HFFc6 (cell line): ENCODE results near the gene LRRTM4. TPM values are rescaled to one million over a fixed set of nuclear protein-coding genes. Genes with fewer than 3 reads are reported as not detected.

ENCODE experiments used
- DNase-seq: peaks from one replicate; pipeline ENCODE4 v3.0.0-alpha.2; 2018
- H3K27ac Mint-ChIP-seq: 2 replicates; pipeline ENCODE4 v1.8.0; 2020; ENCODE audit warnings: mild to moderate bottlenecking, mixed read lengths
- H3K27me3 Mint-ChIP-seq: 2 replicates; pipeline ENCODE4 v1.8.0; 2021; ENCODE audit warnings: mild to moderate bottlenecking, moderate library complexity, mixed read lengths; ENCODE audit not compliant: insufficient read depth
- H3K36me3 Mint-ChIP-seq: 2 replicates; pipeline ENCODE4 v1.8.0; 2021; ENCODE audit warnings: low read depth, mixed read lengths
- H3K4me1 Mint-ChIP-seq: 2 replicates; pipeline ENCODE4 v1.8.0; 2020; ENCODE audit warnings: low read depth, mixed read lengths
- H3K4me3 Mint-ChIP-seq: 2 replicates; pipeline ENCODE4 v1.8.0; 2020; ENCODE audit warnings: mild to moderate bottlenecking, moderate library complexity, mixed read lengths
- H3K9me3 Mint-ChIP-seq: 2 replicates; pipeline ENCODE4 v1.8.0; 2020; ENCODE audit warnings: mild to moderate bottlenecking, mixed read lengths
- total RNA-seq, 6 experiments: library from RNA; stranded (reverse); fragmentation: NEBNext Ultra II Directional; extraction: Animal tissue kit (Norgen Biotek cat#: 25700); gene quantifications; 2 replicates in 1 of 6; 3 replicates in 5 of 6; pipeline ENCODE4 v1.2.3, GENCODE V29; 2021
- TF ChIP-seq, protein P1 (sequence below): fragments of 200-600 bp; sonication (generic); IDR thresholded peaks from 2 replicates; pipeline ENCODE4 v1.5.0; 2021; ENCODE audit warnings: antibody characterized with exemption, mild to moderate bottlenecking

Gene LRRTM4
- total RNA-seq, 6 experiments from 2014 or later, result not detected

GRCh38 chr2:77479895-77480294 lies 42.3 kb downstream of the LRRTM4 start:
- Mint-ChIP-seq H3K27me3 (no peaks in the 10 kb centered on the region), H3K4me3 (no peak overlapping the region), H3K27ac (no peak overlapping the region), H3K36me3 (peaks cover 4% of the 10 kb centered on the region; the same call in 1 of the 2 replicates), H3K9me3 (peaks cover 51% of the 10 kb centered on the region), H3K4me1 (no peaks in the 10 kb centered on the region)
- TF ChIP-seq, protein P1, sequence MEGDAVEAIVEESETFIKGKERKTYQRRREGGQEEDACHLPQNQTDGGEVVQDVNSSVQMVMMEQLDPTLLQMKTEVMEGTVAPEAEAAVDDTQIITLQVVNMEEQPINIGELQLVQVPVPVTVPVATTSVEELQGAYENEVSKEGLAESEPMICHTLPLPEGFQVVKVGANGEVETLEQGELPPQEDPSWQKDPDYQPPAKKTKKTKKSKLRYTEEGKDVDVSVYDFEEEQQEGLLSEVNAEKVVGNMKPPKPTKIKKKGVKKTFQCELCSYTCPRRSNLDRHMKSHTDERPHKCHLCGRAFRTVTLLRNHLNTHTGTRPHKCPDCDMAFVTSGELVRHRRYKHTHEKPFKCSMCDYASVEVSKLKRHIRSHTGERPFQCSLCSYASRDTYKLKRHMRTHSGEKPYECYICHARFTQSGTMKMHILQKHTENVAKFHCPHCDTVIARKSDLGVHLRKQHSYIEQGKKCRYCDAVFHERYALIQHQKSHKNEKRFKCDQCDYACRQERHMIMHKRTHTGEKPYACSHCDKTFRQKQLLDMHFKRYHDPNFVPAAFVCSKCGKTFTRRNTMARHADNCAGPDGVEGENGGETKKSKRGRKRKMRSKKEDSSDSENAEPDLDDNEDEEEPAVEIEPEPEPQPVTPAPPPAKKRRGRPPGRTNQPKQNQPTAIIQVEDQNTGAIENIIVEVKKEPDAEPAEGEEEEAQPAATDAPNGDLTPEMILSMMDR, result no peak
- DNase-seq, result no peak

DNA sequence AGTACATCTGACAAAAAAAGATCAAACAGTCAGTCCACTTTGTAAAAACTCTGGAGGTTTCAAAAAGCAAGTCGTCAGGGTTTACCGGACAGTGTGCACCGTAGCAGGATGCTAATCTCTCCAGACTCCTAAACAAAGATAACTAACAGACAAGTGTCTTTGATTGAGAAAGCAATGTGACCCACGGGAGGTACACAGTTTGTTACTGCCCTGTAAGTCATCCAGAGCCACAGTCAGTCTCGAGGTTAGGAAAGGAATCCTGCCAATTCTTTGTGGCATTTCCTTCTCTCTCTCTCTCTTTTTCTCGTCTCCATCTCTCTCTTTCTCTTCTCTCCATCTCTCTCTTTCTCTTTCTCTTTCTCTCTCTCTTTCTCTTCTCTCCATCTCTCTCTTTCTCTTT lies 42.8 kb downstream of the LRRTM4 start:
- DNase-seq, result no peak
- no peaks in the 10 kb centered on the region for H3K4me1 Mint-ChIP-seq
- peaks cover 53% of the 10 kb centered on the region for H3K9me3 Mint-ChIP-seq
- H3K27me3 Mint-ChIP-seq, result no peaks in the 10 kb centered on the region
- TF ChIP-seq, protein P1, result no peak
- H3K4me3 Mint-ChIP-seq, result no peak overlapping the region
- H3K36me3 Mint-ChIP-seq, result peaks cover 4% of the 10 kb centered on the region; the same call in 1 of the 2 replicates
- H3K27ac Mint-ChIP-seq, result no peak overlapping the region

DNA sequence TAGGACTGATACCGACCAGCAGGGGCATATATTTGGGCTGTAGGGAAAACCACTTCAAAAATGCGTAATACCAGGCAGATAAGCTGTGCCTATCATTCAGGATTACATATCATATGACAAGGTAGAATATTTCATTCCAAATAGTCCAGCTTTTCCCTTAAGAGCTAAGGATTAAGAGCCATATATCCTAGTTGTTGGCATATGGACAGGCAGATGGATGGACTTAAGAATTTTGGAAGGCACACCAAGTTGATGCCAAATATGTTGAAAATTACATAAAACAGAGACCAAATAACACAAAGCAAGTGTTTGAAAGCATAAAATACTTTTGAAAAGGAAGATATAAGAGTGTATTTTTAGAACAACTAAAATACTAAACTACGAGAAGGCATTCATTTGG lies 52.1 kb downstream of the LRRTM4 start:
- TF ChIP-seq, protein P1, result no peak
- Mint-ChIP-seq H3K9me3 (peaks cover 21% of the 10 kb centered on the region), H3K27ac (no peak overlapping the region), H3K4me1 (no peaks in the 10 kb centered on the region), H3K27me3 (no peaks in the 10 kb centered on the region), H3K4me3 (no peak overlapping the region), H3K36me3 (no peaks in the 10 kb centered on the region)
- no peak for DNase-seq

DNA sequence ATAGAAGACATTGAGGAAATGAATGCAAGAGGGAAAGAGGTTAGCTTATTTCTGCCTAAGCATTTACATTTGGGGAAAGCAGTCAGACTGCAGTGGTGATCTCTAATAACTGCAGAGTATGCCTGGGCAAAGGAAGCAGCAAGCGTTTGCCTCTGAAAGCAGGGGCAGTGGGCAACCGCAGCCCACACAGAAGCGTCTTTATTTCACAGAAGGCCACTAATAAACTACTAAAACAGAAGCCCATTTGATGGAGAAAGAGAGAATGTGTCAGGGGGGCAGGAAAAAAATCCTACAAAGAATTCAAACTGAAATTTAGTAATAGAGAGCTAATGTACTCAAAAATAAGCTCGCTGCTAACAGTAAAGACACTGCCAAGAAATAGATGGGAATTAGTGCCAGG lies 53.1 kb downstream of the LRRTM4 start:
- no peak for DNase-seq
- Mint-ChIP-seq H3K36me3 (no peaks in the 10 kb centered on the region), H3K4me3 (no peak overlapping the region), H3K9me3 (peaks cover 17% of the 10 kb centered on the region), H3K27me3 (no peaks in the 10 kb centered on the region), H3K4me1 (no peaks in the 10 kb centered on the region), H3K27ac (no peak overlapping the region)
- TF ChIP-seq, protein P1, result no peak

- H3K27ac Mint-ChIP-seq, result no peak overlapping the region
- no peaks in the 10 kb centered on the region for H3K36me3 Mint-ChIP-seq
- H3K9me3 Mint-ChIP-seq, result peaks cover 28% of the 10 kb centered on the region
- H3K4me1 Mint-ChIP-seq, result no peaks in the 10 kb centered on the region
- TF ChIP-seq, protein P1, result no peak
- no peak for DNase-seq
- no peak overlapping the region for H3K4me3 Mint-ChIP-seq
- no peaks in the 10 kb centered on the region for H3K27me3 Mint-ChIP-seq
These were observed 62.3 kb downstream of the LRRTM4 start for GRCh38 chr2:77459840-77460239.

DNA sequence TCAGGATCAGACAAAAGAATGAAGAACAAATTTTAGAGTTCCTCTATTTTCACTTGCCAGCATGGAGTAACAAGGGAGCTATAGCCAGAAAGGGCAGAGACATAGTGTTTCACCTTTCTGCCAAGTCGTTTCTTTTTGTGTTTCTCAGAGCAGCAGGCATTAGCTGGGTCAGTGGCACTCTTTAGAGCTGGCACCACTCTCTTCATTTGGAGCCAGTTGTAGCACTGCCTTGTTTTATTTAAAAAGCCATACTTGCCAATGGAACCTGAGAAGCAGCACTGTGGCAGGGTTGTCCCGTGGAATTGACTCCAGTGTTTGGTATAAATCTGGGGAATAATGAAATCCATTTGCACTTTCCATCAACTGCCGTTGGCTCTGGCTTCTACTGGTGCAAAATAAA lies 64.0 kb downstream of the LRRTM4 start:
- Mint-ChIP-seq H3K4me1 (no peaks in the 10 kb centered on the region), H3K27ac (no peak overlapping the region), H3K4me3 (no peak overlapping the region), H3K9me3 (peaks cover 23% of the 10 kb centered on the region), H3K27me3 (no peaks in the 10 kb centered on the region), H3K36me3 (no peaks in the 10 kb centered on the region)
- no peak for DNase-seq
- TF ChIP-seq, protein P1, result no peak
